SIG-M5 treated with dmso at 0.1 percent for 504 hours (cell line): ENCODE measurements around the gene DPP9.
"Not testable (repeated sequence)": the region's sequence is repeated elsewhere in the genome, so short reads cannot be mapped to it uniquely, and the experiment has no call there.

Experiments used
- DNase-seq: peaks from one replicate; lab custom pipeline; 2025; ENCODE audit not compliant: unreplicated experiment; lab: John Stamatoyannopoulos, UW

DPP9 gene

DNA sequence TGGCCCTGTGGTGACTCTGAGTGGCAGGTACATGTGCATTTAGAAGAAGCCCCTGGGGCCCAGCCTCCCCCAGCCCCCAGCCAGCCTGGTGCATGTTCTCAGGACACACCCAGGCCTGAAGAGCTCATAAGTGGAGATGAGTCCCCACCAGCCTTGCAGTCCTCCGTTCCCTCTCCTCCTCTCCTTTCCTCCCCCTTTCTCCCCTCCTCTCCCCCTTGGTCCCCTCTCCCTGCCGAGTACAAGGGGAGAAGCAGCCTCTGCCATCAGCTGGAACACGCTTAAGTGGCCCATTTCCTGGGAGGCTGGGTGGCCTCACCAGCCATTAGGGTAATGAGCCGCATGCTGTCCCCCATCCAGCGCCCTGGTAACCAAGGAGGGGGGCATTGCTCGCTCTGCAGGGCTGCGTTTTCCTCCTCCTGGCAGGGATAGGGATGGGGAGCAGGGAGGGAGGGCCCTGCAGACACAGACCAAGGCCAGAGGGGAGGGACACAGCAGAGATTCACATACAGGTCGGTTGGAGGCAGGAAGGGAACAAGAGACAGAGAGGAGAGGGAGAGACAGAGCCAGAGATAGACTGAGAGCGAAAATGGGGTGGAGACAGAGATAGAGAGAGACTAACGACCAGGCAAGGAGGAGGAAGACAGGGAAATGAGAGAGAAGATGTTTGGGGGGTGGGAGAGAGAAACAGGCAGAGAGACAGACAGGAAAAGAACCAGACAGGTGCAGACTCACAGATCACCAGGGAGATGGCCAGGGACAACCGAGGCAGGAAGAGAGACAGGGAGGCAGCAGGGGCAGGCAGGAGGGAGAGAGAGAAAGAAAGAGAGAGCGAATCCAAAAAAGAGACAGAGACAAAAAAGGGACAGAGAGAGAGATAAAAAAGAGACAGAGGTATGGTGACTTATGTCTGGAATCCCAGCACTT is 19.3 kb upstream of the DPP9 start:
- no peak for DNase-seq

DNA sequence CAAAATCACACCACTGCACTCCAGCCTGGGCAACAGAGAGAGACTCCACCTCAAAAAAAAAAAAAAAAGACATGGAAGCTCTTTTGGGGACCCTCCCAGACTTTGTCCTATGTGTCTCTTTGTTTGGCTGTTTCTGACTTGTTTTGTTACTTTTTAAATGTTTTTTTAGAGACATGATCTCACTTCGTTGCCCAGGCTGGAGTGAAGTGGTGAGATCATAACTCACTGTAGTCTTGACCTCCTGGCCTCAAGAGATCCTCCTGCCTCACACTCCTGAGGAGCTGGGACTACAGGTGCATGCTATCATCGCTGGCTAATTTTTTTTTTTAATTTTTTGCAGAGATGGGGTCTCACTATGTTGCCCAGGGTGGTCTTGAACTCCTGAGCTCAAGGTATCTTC is 16.4 kb upstream of the DPP9 start:
- DNase-seq: no peak

DNA sequence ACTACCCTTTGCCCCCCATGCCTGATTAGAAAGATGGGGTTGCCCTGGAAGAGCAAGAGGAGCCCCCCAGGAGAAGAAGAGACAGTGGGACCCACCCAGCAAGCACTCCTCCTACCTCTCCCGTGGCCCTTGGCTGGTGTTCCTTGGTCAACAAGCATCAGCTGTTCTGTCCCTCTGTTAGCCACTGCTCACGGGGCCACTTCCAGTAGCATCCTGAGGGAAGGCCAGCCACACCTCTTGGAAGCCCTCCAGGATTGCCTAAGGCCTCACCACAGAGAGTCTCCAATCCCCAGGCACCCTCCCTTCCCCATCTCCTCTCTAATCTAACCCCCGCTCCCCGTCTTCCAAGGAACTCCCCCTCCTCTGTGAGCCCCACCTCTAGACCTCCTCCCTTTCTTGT is 15.1 kb upstream of the DPP9 start:
- no peak for DNase-seq

DNA sequence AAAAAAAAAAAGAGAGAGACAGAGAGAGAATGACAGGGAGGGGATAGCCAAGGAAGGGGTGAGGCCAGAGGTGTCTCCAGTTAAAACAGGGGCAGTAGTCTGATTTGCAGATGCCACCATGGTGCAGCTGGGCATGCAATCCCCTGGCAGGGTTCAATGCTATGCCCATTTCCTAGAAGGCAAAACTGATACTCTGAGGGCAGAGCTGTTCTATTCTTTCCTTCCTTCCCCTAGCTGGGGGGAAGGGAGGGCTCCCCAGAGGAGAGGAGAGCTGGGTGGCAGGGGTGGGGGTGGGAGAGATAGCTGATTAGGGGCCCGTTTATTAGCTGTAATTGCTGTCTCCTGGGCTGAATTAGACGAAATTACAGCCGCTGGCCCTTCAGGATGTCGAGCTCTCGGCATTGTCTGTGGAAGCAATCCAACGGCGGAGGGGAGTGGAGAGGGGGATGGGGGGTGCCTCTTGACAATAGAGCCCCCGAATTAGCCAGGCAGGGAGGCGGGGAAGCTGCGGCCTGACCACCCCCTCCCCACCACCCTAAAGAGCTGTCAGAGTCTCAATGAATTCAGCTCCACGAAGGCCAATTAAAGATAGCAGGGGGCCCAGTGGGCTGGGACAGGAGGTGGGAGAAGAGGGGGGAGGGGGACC is 14.4 kb upstream of the DPP9 start:
- DNase-seq: no peak

DNA sequence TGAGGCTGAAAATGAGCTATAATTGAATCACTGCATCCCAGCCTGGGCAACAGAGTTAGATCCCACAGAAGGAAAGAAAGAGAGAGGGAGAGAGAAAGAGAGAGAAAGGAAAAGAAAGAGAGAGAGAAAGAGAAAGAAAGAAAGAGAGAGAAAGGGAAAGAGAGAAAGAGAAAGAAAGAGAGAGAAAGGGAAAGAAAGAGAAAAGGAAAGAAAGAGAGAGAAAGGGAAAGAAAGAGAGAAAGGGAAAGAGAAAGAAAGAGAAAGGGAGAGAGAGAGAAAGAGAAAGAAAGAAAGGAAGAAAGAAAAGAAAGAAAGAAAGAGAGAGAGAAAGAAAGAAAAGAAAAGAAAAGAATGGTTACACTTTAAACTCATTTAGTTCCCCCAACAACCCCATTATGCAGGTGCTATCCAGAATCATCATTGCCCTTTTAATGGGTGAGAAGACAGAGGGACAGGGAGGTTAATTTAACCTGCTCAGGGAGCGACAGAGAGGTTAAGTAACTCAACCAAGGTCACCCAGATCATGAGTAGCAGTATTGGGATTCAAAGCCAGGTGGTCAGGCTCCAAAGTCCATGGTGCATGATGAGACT is 10.2 kb upstream of the DPP9 start:
- no peak for DNase-seq

DNA sequence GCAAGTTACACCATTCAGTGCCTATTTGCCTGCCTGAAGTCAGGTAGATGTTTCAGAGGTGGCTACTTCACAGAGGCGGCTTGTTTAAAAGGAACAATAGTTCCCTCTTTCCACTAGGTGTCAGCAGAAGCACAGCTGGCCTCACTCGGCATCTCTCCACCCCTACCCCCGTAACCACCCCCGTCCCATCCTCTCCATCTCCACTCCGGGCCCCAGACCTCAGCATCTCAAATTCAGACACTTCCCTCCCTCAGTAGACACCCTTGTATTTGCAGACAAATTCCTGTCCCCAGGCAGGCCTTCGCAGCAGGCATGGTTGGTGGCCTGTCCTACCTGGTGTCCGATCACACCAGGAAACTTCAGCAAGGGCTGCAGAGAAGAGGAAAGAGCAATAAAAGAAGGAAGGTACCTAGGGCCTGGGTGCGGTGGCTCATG is 9.1 kb upstream of the DPP9 start:
- DNase-seq: peak; percentile 73

DNA sequence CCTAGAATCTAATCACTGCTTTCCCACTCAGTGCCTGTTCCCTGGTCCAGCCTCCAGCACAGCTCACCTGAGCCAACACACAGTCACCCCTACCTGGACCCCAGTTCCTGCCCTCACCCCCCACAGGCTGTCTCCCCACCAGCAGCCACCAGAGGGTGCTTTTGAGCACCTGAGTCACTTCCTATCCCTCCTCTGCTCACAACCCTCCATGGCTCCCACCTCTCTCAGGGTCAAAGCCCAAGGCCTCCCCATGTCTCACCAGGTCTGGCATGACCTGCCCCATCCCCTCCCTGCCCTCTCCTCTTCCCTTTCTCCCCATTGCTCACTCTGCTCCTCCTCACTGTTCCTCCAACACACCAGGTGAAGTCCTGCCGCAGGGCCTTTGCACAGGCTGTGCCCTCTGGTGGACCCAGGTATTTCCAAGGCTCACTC is 7.1 kb upstream of the DPP9 start:
- no peak for DNase-seq

DNA sequence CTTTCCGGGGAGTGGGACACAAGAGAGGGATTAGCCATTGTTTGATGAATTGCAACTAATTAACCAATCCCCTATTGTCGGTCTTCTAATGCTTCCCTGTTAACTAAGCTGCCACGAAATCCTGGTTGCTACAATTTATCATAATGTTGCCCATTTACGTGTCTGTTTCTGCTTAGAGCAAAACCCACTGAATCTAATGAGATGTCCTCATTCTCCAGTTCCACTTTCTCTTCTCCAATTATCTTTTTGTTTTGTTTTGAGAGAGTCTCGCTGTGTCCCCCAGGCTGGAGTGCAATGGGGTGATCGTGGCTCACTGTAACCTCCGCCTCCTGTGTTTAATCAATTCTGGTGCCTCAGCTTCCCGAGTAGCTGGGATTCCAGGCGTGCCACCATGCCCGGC is 5.2 kb upstream of the DPP9 start:
- DNase-seq: no peak

DNA sequence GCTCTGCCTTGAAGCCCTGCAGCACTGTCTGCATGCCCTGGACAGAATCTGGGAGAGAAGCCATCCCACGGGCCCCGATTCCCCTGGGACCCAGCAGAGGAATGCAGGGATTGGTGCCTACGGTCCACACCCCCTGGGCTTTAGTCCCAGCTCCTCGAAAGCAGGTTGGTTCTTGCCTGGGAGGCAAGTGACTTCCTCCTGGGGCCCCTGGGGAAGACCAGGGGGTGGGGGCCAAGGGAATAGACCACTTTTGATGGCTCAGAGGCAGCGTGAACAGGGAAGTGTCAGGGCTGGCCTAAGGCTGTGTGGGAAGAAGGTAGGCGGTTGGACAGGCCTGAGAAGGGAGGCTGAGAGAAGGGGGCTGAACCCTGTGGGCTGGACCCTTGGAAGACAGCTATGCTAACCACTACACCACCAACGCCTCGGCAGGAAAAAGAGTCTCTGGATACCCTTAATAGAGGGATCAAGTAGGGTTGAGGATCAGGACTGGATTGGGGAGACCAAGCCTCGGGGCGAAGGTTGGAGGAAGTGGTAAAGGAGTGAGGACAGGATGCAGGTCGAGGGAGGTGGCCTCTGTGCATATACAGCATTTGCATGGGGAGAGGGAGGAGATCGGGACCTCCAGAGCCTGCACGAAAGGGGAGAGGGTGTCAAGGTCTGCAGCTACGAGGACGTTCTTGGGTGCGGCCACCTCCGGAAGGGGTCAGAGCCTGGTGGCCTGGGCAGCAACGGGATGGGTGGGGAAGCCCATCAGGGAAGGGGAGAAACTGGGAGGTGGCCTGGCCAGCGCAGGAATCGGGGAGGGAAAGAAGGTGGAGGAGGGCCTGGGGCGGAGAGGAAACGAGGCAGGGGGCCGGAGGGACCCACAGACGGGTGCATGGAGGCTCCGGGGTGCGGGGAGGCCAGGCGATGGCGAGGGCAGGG is 709 bp downstream of the DPP9 start:
- DNase-seq: no peak

DNA sequence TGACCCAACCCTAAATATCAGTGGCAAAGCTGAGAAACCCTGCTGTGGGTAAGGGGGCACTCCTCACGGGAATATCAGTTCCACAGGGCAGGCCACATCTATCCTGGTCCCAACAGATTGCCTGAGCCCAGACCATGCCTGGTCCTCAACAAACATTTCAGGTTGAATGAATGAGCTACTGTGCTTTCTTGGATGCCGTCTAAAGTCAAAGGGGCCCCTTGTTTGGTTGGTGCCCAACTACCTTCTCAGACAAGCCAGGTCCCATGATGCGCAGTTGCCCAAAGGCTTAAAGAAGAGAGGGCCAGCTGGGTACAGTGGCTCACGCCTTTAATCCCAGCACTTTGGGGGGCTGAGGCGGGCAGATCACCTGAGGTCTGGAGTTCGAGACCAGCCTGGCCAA is 2.4 kb downstream of the DPP9 start:
- no peak for DNase-seq

DNA sequence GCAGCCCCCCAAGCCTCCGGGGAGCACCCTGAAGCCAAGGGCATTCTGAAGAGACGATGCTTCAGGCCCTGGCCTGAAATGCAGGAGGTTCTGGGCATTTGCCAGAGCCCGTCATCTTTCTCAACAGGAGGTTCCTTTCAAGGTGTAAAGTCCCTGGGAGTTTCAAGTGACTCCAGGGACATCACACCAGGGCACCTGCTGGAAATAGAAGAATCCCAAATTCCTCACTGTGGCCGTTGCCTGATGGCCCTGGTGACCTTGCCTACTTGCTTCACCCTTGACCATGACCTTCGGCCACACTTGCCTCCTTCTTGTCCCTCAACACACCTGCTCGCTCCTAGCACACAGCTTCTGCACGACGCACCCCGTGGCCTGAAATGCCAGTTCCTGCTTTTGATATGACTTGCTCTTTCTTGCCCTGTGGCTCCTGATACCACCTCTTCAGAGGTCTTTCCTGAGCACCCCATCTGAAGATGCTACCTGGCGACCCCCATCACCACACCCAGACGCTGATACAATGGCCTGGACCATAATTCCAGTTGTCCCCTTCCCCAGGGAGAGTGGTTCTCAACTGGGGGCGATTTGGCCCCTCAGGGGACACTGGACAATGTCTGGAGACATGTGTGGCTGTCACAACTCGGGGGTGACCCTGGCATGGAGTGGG is 3.5 kb downstream of the DPP9 start:
- no peak for DNase-seq

DNA sequence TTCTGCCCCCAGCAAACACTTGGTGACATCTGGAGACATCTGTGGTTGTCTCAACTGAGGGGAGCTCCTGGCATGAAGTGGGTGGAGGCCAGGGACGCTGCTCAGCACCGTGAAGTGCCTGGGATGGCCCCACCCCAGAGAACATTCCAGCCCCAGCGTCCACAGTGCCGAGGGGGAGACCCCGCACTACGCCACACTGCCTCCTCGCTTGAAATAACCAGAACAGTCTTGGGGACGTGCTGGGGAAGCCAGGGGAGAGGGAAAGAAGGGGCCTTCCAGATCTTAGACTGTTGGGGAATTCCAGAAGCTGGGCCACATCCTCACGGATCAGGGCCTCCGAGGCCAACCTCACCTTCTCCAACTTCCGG is 4.2 kb downstream of the DPP9 start:
- no peak for DNase-seq

DNA sequence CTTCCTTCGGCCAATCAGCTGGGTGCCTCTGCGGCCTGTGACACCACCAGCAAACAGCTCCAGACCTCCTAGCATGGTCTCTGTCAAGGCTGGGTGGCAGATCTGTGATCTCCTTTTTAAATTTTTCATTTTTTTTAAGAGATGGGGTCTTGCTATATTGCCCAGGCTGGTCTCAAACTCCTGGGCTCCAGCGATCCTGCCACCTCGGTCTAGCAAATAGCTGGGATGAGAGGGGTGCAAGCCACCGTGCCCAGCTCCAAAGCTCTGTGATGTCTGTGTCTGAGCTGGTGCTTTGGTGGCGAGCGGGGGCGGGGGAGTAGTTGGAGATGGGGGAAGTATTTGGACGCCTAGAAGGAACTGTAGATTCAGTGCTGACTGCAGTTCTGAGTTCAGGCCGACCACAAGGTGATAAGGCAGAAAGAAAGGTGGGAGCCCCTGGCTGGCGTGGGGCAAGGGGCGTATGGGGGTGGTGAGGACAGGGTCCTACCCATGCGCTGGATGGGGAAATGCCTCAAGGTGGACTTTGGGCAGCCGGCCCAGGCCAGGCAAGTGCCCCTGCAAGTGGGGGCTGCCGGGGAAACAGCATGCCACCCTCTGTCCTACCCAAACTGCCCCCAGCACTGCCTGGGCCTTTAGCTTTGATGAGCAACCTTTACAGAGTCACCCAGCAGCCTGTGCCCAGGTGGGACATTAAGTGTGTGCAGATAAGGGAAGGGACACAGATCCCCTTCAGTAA is 5.5 kb downstream of the DPP9 start:
- no peak for DNase-seq

DNA sequence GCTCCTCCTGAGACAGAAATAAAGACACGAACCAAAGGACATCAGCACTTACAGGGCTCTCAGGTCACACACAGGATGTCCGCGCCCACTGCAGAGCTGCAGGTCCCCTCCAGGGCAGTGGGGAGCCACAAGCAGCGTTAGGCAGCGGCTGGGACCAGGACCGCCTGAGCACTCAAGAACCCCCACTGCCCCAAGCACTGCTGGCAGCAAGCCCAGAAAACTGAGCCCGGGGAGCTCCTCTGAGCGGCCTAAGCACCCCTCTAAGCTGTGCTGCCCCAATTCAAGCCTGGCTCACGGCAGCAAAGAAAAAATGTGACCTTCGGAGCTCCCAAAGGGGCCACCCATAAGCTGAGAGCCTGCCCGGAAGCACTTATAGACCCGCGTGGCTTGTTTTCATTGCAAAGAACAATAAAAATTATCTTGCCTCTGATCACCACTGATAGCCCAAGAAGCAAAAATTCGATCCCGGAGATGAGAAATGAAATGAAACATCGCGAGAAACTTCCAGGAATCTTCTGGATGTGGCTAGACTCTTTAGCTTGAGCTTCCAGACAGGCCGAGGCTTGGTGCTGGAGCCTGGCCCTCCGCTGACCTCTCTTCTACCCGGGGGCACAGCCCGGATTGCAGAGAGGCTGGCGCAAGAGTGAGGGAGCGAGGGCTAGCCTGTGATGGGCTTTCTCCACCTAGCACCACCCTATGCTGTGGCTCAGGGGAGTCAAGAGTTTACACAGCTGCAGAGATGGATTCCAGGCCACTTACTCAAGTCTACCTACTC is 6.3 kb downstream of the DPP9 start:
- DNase-seq: no peak

DNA sequence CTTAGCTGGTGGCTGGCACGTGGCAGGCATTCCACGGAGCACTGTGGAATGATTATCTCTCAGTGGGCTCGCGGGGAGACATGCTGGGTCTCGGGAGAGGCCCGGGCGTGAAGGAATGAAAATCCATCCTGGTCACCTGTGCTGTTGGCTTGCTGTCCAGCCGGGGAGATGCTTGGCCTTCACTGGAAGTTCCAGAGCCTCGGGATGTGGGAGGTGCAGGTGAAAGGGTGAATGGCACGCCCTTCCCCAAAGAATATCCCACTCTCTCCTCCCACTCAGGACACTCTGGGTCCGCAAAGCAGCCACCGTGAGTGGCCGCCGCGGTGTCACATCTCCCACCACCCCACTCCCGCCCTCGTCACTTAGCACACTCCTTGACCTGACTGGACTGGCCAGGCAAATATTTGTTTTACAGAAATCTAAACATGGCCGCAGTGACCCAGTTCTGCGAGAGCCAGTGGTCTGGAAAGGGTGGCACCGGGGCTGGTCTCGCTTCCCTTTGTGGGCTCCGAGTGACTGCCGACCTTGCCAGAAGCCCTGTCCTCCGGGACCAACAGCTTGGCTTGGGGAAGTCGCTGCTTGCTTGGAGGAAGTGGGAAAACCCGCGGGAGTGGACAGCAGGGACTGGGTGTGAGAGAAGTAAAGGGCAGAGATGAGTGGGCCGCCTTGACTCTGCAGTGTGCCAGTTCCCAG is 8.0 kb downstream of the DPP9 start:
- no peak for DNase-seq

DNA sequence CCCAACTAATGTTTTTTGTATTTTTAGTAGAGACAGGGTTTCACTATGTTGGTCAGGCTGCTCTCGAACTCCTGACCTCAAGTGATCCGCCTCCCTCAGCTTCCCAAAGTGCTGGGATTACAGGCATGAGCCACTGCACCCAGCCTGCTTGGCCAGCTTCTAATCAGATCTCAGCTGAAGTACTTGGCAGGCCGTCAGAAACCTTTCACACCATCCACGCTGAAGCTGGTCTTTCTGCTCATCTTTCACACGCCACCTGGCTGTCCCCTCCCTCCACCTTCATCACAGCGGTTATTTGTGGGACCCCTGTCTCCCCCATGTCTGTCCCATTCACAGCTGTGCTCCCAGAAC is 8.5 kb downstream of the DPP9 start:
- not testable (repeated sequence) for DNase-seq

DNA sequence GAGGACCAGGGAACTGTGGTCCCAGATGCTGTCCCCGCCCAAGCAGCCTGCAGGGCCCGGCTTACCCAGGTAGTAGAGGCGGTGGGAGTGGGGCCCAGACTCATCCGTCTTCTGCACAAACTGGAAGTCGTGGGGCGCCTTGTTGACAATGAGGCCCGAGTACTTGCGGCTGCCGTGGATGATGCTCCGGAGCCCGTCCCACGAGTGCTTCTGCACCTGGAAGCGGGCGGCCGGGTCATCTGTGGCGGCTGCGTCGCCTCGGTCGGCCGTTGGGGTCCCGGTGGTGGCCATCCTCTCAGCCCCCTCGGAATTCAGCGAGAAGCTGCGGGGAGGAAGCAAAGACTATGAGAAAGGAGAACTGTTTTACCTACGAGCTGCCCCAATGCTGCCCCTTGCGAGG is 9.6 kb downstream of the DPP9 start:
- DNase-seq: no peak

DNA sequence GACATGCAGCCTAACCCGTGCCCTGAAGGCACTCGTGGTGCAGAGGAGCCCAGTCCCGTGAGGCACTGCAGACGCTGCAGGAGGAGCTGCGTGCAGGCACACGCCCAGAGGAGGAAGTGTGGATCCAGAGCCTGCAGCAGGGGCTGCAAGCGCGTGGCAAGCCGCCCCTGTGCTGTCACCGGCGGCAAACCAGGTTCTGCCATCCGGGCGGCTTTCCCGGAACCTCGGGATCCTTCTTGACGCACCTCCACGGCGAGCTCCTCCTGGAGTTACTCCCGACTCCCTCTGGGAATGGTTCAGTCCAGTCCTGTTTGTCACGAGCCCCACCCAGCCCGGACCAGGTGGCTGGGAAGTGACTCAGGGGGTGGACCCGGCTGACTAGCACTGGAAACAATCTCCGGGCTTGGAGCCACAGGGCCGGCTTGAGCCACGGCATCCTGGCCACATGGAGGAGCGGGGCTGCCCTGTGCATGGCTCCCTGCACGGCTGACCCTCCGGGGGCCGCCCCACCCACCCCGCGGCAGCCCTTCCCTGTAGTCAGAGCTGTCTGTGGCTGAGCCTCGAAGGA is 10.2 kb downstream of the DPP9 start:
- DNase-seq: no peak
